Tibial nerve (tissue), 3 donors: Measurements from ENCODE around the gene C6orf15.

Experiments used
- POLR2A ChIP-seq, 2 donors: fragments of 450-650 bp; IDR thresholded peaks; one replicate each; pipeline ENCODE4 v1.6.1; 2017; ENCODE audit warnings: antibody characterized with exemption in 2 of 2, mild to moderate bottlenecking in 2 of 2, moderate library complexity in 2 of 2
- TF ChIP-seq, protein P1 (sequence below), 5 experiments: fragments of 200-600 bp in 3 of 5; fragments of 450-650 bp in 2 of 5; sonication (generic) in 3 of 5; IDR thresholded peaks; one replicate each; pipeline ENCODE4 v1.5.1; 2016 to 2019; ENCODE audit warnings: antibody characterized with exemption in 5 of 5, mild to moderate bottlenecking in 3 of 5, moderate library complexity in 2 of 5

DNA sequence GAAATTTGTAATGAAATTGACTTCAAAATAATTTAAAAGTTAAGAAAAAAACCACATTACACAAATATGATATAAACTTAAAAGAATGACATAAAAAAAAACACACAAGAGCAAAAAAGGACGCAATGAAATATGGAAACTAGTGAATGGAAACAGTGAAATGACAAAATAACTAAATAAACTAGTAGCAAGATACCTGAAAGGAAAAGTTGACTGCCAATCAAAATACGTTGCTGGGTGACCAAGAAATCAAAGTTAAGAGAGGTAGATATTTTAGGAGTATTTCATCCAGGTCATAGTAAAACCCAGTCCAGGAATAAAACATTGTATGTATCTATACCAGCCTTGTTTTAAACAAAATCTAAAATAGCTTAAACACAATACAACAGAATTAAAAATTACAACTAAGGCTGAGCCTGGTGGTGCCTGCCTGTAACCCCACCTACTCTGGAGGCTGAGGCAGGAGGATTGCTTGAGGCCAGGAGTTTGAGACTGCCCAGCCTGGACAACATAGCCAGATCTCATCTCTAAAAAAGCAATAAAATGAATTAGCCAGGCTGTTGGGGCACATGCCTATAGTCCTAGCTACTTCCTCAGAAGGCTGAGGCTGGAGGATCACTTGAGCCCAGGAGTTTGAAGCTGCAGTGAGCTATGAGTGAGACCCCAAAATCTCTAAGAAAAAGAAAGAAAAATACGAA is 22.0 kb downstream of the C6orf15 start:
- TF ChIP-seq POLR2A (IDR thresholded peaks at IDR 0.05), result no peak
- TF ChIP-seq, protein P1, sequence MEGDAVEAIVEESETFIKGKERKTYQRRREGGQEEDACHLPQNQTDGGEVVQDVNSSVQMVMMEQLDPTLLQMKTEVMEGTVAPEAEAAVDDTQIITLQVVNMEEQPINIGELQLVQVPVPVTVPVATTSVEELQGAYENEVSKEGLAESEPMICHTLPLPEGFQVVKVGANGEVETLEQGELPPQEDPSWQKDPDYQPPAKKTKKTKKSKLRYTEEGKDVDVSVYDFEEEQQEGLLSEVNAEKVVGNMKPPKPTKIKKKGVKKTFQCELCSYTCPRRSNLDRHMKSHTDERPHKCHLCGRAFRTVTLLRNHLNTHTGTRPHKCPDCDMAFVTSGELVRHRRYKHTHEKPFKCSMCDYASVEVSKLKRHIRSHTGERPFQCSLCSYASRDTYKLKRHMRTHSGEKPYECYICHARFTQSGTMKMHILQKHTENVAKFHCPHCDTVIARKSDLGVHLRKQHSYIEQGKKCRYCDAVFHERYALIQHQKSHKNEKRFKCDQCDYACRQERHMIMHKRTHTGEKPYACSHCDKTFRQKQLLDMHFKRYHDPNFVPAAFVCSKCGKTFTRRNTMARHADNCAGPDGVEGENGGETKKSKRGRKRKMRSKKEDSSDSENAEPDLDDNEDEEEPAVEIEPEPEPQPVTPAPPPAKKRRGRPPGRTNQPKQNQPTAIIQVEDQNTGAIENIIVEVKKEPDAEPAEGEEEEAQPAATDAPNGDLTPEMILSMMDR (IDR thresholded peaks at IDR 0.05), result no peak
